Esophagus mucosa (tissue), 1 donor: Measurements from ENCODE around the gene HOXD1. TPM values are rescaled to one million over a fixed set of nuclear protein-coding genes. Genes with fewer than 3 reads are reported as not detected.

ENCODE experiments used
- total RNA-seq: library from RNA; stranded (reverse); gene quantifications from one replicate; pipeline ENCODE4 v1.2.4, GENCODE V29; 2023
- donor health status: DM: yes; HTN: yes; CAD: no.

Gene HOXD1
- total RNA-seq, 1 donor from 2014 or later, result 0.16 TPM

Other genes with a start within 250 kb of the HOXD1 start
- gene LNPK, start 186.4 kb upstream of the HOXD1 start, total RNA-seq, result 36.6 TPM
- not detected for gene EVX2, start 104.7 kb upstream of the HOXD1 start, total RNA-seq
- gene HOXD13, start 95.9 kb upstream of the HOXD1 start, total RNA-seq, result not detected
- not detected for gene HOXD12, start 88.9 kb upstream of the HOXD1 start, total RNA-seq
- not detected for gene HOXD11, start 81.4 kb upstream of the HOXD1 start, total RNA-seq
- 0.24 TPM for gene HOXD10, start 71.9 kb upstream of the HOXD1 start, total RNA-seq
- gene HOXD9, start 65.9 kb upstream of the HOXD1 start, total RNA-seq, result 1.1 TPM
- gene HOXD8, start 59.0 kb upstream of the HOXD1 start, total RNA-seq, result 0.88 TPM
- gene HOXD4, start 37.1 kb upstream of the HOXD1 start, total RNA-seq, result 0.36 TPM
- 0.52 TPM for gene HOXD3, start 31.4 kb upstream of the HOXD1 start, total RNA-seq
- gene MTX2, start 80.8 kb downstream of the HOXD1 start, total RNA-seq, result 25.5 TPM